Measurements from ENCODE around the gene CCDC12.

Gene CCDC12

DNA sequence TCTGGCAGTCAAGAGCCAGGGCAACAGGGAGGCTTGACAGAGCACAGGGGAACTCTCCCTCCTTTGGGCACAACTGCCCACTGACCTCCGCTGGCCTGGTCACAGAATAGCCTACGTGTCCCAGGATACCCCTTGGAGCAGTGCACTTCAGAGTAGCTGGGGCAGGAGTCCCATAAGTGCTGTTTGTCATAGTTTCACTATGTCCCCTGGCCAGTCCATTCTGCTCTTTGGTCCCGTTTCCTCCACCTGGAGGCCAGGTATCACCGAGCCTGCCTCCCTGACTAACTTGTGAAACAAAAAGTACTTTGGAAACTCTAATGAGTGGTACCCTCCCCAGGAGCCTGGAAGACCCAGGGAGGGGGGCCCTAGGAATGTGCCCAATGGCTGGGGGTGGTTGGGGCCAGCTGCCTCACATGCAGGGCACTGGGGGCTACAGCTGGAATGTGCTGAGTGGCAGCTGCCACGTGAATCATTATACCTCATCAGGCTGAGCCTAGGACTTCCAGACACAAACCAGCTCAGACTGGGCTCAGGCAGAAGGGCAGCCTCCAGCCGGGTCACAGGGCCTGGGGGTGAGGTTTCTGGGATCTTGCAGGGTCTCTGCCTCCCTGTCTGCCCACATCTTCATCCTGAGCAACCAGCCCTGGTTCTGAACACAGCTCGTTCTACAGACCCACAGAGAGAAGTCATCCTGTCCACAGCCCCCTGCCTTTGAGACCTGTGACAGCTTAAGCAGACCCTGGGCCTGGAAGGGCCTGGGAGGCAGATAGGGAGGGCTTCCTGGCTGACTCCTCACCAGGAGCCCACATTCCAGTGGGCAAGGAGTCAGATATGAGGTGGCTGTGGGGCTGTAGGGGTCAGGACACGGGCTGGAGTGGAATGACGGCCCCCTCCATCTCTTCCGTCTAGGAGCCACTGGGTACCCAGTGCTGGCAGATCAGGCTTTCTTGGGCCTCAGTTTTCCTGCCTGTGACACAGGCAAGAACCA lies 99.9 kb downstream of the CCDC12 start:
- H3K4me3 ChIP-seq (ENCODE audit: low read depth in 1 of 2, low read length in 1 of 2) = no peak overlapping the region
- no peaks in the 10 kb centered on the region for H3K36me3 ChIP-seq
- peaks cover 0 to 3% of the 10 kb centered on the region in 2 experiments for H3K4me1 ChIP-seq (ENCODE audit: control insufficient read depth in 1 of 2, insufficient read depth in 1 of 2, low read depth in 1 of 2, low read length in 1 of 2)
- no peak for TF ChIP-seq CTCF (IDR thresholded peaks at IDR 0.05)
- no peaks in the 10 kb centered on the region for H3K9me3 ChIP-seq
- no peak overlapping the region for H3K27ac ChIP-seq
- H3K27me3 ChIP-seq = peaks cover 82% of the 10 kb centered on the region

- TF ChIP-seq CTCF (IDR thresholded peaks at IDR 0.05) = no peak
- peaks cover 82% of the 10 kb centered on the region for H3K27me3 ChIP-seq
Measured at GRCh38 chr3:46875560-46875959, 101.0 kb downstream of the CCDC12 start.

GRCh38 chr3:46874430-46874829 lies 102.1 kb downstream of the CCDC12 start:
- Histone ChIP-seq H3K27me3 (peaks cover 73% of the 10 kb centered on the region), H3K27ac (no peak overlapping the region), H3K4me1 (ENCODE audit: control insufficient read depth in 1 of 2, insufficient read depth in 1 of 2, low read depth in 1 of 2, low read length in 1 of 2) (no peaks in the 10 kb centered on the region), H3K9me3 (no peaks in the 10 kb centered on the region), H3K4me3 (ENCODE audit: low read depth in 1 of 2, low read length in 1 of 2) (no peak overlapping the region), H3K36me3 (no peaks in the 10 kb centered on the region)
- no peak for TF ChIP-seq CTCF (IDR thresholded peaks at IDR 0.05)

More at GRCh38 chr3:46875560-46875959, 101.0 kb downstream of the CCDC12 start:
- Histone ChIP-seq H3K27ac (no peak overlapping the region), H3K4me3 (ENCODE audit: low read depth in 1 of 2, low read length in 1 of 2) (no peak overlapping the region), H3K4me1 (ENCODE audit: control insufficient read depth in 1 of 2, insufficient read depth in 1 of 2, low read depth in 1 of 2, low read length in 1 of 2) (no peaks in the 10 kb centered on the region), H3K36me3 (no peaks in the 10 kb centered on the region), H3K9me3 (no peaks in the 10 kb centered on the region)

GRCh38 chr3:46873521-46873920 lies 103.0 kb downstream of the CCDC12 start:
- H3K27me3 ChIP-seq = peaks cover 64% of the 10 kb centered on the region
- no peaks in the 10 kb centered on the region for H3K36me3 ChIP-seq
- no peak overlapping the region for H3K4me3 ChIP-seq (ENCODE audit: low read depth in 1 of 2, low read length in 1 of 2)
- H3K27ac ChIP-seq = no peak overlapping the region
- no peak for TF ChIP-seq CTCF (IDR thresholded peaks at IDR 0.05)
- H3K4me1 ChIP-seq (ENCODE audit: control insufficient read depth in 1 of 2, insufficient read depth in 1 of 2, low read depth in 1 of 2, low read length in 1 of 2) = no peaks in the 10 kb centered on the region
- H3K9me3 ChIP-seq = no peaks in the 10 kb centered on the region
